Adrenal gland (tissue), 5 donors: ENCODE results near the gene DPYD.

ENCODE experiments used
- CTCF ChIP-seq, 6 experiments: fragments of 450-650 bp in 4 of 6; fragments of 200-600 bp in 2 of 6; sonication (generic) in 1 of 6; IDR thresholded peaks; 1 replicate in 5 of 6; 2 replicates in 1 of 6; pipeline versions ENCODE4 v1.5.1 to v1.8.0; 2016 to 2021; ENCODE audit warnings: antibody characterized with exemption in 6 of 6, mild to moderate bottlenecking in 2 of 6, moderate library complexity in 1 of 6
- POLR2A ChIP-seq, 2 donors: fragments of 450-650 bp; IDR thresholded peaks; one replicate each; pipeline ENCODE4 v1.6.1; 2017; ENCODE audit warnings: antibody characterized with exemption in 2 of 2, mild to moderate bottlenecking in 2 of 2, moderate library complexity in 1 of 2
- donor health status: DM: no; HTN: no; CAD: no.

GRCh38 chr1:97482022-97482421 is 438.8 kb downstream of the DPYD start:
- TF ChIP-seq CTCF (IDR thresholded peaks at IDR 0.05), result no peak
- TF ChIP-seq POLR2A (IDR thresholded peaks at IDR 0.05), result no peak
